Hepatocyte (in vitro differentiated cells): Measurements from ENCODE around the gene XPNPEP1.

Experiments used
- EZH2 ChIP-seq: fragments of 200-600 bp; sonication (generic); IDR thresholded peaks from 2 replicates; pipeline ENCODE4 v1.6.1; 2016; ENCODE audit warnings: antibody characterized with exemption, mild to moderate bottlenecking, borderline replicate concordance
- TF ChIP-seq, protein P1 (sequence below): fragments of 200-600 bp; sonication (generic); IDR thresholded peaks from 2 replicates; pipeline ENCODE4 v1.5.1; 2016; ENCODE audit warnings: antibody characterized with exemption, mild to moderate bottlenecking; ENCODE audit not compliant: poor library complexity

DNA sequence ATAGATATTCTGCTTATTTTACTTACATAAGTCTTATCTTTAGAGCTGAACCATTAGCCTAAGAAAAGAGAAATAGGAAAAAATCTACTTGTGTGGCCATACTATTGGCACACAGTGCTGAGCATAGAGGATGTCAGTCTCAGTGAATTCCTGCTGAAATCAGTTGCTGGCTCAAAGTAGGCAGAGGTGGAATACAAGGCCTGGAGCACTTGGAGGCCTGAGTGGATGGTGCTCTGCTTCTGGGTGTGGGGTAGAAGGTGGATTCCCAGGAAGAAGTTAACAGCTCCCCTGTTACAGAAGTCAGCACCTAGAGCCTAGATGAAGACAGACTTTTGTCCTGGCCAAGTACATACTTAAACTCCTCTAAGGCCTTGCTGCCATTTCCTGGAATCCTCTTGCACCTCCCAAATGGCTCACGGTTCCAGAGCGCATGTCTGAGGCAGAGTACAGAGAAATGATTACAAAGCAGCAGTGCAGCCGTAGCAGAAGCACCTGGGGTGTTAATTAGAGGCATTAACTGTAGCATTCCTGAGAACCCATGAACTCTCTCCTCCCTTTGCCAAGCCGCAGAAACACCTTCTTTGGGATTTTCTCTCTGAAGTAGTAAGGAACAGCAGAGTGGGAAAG lies 18.0 kb upstream of the XPNPEP1 start:
- TF ChIP-seq, protein P1, sequence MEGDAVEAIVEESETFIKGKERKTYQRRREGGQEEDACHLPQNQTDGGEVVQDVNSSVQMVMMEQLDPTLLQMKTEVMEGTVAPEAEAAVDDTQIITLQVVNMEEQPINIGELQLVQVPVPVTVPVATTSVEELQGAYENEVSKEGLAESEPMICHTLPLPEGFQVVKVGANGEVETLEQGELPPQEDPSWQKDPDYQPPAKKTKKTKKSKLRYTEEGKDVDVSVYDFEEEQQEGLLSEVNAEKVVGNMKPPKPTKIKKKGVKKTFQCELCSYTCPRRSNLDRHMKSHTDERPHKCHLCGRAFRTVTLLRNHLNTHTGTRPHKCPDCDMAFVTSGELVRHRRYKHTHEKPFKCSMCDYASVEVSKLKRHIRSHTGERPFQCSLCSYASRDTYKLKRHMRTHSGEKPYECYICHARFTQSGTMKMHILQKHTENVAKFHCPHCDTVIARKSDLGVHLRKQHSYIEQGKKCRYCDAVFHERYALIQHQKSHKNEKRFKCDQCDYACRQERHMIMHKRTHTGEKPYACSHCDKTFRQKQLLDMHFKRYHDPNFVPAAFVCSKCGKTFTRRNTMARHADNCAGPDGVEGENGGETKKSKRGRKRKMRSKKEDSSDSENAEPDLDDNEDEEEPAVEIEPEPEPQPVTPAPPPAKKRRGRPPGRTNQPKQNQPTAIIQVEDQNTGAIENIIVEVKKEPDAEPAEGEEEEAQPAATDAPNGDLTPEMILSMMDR = no peak
- no peak for TF ChIP-seq EZH2
